Panc1 (cell line): Measurements from ENCODE around the gene PHKB.

Experiments
- POLR2AphosphoS5 ChIP-seq: IDR thresholded peaks from 2 replicates; pipeline ENCODE4 v1.6.1; 2012; ENCODE audit warnings: mild to moderate bottlenecking, low read depth, low read length, moderate library complexity
- TF ChIP-seq, protein P1 (sequence below): fragments of 450-650 bp; IDR thresholded peaks from 2 replicates; pipeline ENCODE4 v1.5.1; 2017; ENCODE audit warnings: mild to moderate bottlenecking

DNA sequence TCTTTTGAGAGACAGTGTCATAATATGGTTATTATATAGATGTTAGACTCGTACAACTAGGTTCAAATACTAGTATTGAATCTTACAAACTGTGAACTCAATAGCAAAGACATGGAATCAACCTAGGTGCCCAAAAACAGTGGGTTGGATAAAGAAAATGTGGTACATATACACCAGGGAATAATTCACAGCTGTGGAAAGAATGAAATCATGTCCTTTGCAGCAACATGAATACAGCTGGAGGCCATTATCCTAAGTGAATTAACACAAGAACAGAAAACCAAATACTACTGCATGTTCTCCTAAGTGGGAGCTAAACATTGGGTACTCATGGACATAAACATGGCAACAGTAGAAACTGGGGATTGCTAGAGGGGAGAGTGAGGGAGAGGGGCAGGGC lies 8.1 kb downstream of the PHKB start:
- TF ChIP-seq, protein P1, sequence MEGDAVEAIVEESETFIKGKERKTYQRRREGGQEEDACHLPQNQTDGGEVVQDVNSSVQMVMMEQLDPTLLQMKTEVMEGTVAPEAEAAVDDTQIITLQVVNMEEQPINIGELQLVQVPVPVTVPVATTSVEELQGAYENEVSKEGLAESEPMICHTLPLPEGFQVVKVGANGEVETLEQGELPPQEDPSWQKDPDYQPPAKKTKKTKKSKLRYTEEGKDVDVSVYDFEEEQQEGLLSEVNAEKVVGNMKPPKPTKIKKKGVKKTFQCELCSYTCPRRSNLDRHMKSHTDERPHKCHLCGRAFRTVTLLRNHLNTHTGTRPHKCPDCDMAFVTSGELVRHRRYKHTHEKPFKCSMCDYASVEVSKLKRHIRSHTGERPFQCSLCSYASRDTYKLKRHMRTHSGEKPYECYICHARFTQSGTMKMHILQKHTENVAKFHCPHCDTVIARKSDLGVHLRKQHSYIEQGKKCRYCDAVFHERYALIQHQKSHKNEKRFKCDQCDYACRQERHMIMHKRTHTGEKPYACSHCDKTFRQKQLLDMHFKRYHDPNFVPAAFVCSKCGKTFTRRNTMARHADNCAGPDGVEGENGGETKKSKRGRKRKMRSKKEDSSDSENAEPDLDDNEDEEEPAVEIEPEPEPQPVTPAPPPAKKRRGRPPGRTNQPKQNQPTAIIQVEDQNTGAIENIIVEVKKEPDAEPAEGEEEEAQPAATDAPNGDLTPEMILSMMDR: no peak
- TF ChIP-seq POLR2AphosphoS5: no peak
